Esophagus muscularis mucosa (tissue), 4 donors: ENCODE data around the gene LBHD2. TPM values are rescaled to one million over a fixed set of nuclear protein-coding genes. Genes with fewer than 3 reads are reported as not detected.

ENCODE experiments used
- DNase-seq: peaks from one replicate; pipeline ENCODE4 v3.0.0-alpha.2; 2017; ENCODE audit errors: extremely low spot score
- H3K27ac ChIP-seq, 4 donors: fragments of 200-600 bp; sonication (generic); replicated peaks in 1 of 4; 1 replicate in 3 of 4; 2 replicates in 1 of 4; pipeline ENCODE4 v1.5.1; 2016 to 2019; ENCODE audit warnings: mild to moderate bottlenecking in 1 of 4
- H3K27me3 ChIP-seq, 4 donors: fragments of 200-600 bp; sonication (generic); one replicate each; pipeline versions ENCODE4 v1.5.1 to v1.6.0; 2016 to 2019
- H3K36me3 ChIP-seq, 4 donors: fragments of 200-600 bp; sonication (generic); one replicate each; pipeline ENCODE4 v1.5.1; 2016 to 2019
- H3K4me1 ChIP-seq, 4 donors: fragments of 200-600 bp; sonication (generic); one replicate each; pipeline ENCODE4 v1.5.1; 2016 to 2019
- H3K4me3 ChIP-seq, 4 donors: fragments of 200-600 bp; sonication (generic); 1 replicate in 2 of 4; 2 replicates in 2 of 4; pipeline ENCODE4 v1.5.1; 2016 to 2019; ENCODE audit warnings: mild to moderate bottlenecking in 4 of 4, moderate library complexity in 1 of 4
- H3K9me3 ChIP-seq, 4 donors: fragments of 200-600 bp; sonication (generic); 1 replicate in 3 of 4; 2 replicates in 1 of 4; pipeline ENCODE4 v1.5.1; 2016 to 2019
- CTCF ChIP-seq, 3 experiments: fragments of 200-600 bp in 2 of 3; fragments of 450-650 bp in 1 of 3; sonication (generic) in 2 of 3; IDR thresholded peaks; one replicate each; pipeline ENCODE4 v1.5.1; 2017 to 2019; ENCODE audit warnings: antibody characterized with exemption in 3 of 3, mild to moderate bottlenecking in 2 of 3, moderate library complexity in 1 of 3
- EP300 ChIP-seq: sonication (generic); formaldehyde crosslinking; IDR thresholded peaks from one replicate; pipeline ENCODE4 v1.6.1; 2017; ENCODE audit warnings: antibody characterized with exemption
- POLR2A ChIP-seq: fragments of 450-650 bp; IDR thresholded peaks from one replicate; pipeline ENCODE4 v1.6.1; 2017; ENCODE audit warnings: antibody characterized with exemption, moderate library complexity, mild to moderate bottlenecking, low read depth
- POLR2AphosphoS5 ChIP-seq, 2 donors: sonication (generic); formaldehyde crosslinking; IDR thresholded peaks; one replicate each; pipeline ENCODE4 v1.6.1; 2017; ENCODE audit warnings: antibody characterized with exemption in 2 of 2
- WGBS: methylation state at CpG from one replicate; pipeline ENCODE4 v1.1.5; 2018; 5-methylcytosine and 5-hydroxymethylcytosine counted together
- intact Hi-C: fragments of 100-400 bp; cut with DNase I; formaldehyde crosslinking; loops from one replicate; pipeline ENCODE4 v1.15.1; 2023
- total RNA-seq, 4 donors: library from RNA; depleted of rRNA; stranded (reverse); fragments of >200 nt; gene quantifications; one replicate each; pipeline versions ENCODE4 v1.1.0 to v1.2.1, GENCODE V29; 2016

Gene LBHD2
- total RNA-seq, 4 donors from 2014 or later, result not detected

DNA sequence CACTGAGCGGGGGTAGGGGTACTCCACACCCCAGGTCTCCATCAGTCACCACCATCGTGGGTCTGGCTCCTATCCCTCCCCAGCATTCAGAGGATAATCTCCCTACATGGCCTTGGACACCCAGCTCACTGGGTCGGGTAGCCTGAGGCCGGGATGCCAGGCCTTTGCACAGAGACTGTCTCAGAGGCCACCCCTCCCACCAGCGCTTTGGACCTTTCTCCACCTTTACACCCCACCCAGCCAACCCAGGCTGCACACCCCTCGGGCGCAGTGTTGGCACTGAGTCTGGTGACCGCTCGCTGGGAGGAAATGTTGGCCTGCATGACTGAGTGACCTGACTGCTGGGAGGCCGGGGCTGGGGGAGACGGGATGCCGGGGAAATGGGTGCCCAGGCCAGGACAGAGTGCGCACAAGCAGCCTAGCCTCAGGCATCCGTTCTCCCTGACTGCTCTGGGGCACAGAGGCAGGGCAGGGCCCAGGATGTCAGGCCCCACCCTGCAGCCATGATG, 10.6 kb upstream of the LBHD2 start:
- no peaks in the 10 kb centered on the region for H3K9me3 ChIP-seq
- intact Hi-C loops, result loop anchor here (10.0 kb wide), 1 partner anchor 221 kb away; no protein-coding TSS in a partner anchor
- 84% methylated on average over 14 of the region's 14 CpGs for WGBS
- peak overlapping the region in 1 of 4 donors; percentile 58 for H3K27ac ChIP-seq
- H3K27me3 ChIP-seq, result peaks cover 0 to 15% (median 0%) of the 10 kb centered on the region in 4 donors
- DNase-seq, result peak; percentile 91
- peaks cover 34 to 48% (median 39%) of the 10 kb centered on the region in 4 donors for H3K4me1 ChIP-seq
- H3K36me3 ChIP-seq, result no peaks in the 10 kb centered on the region
- no peak overlapping the region for H3K4me3 ChIP-seq
- TF ChIP-seq POLR2AphosphoS5 (IDR thresholded peaks at IDR 0.05) (no peak), CTCF (IDR thresholded peaks at IDR 0.05) (no peak), POLR2A (no peak), EP300 (no peak)

- TF ChIP-seq POLR2A (no peak), POLR2AphosphoS5 (IDR thresholded peaks at IDR 0.05) (no peak), EP300 (no peak)
- Histone ChIP-seq H3K27me3 (peaks cover 0 to 18% (median 0%) of the 10 kb centered on the region in 4 donors), H3K4me1 (peaks cover 34 to 45% (median 38%) of the 10 kb centered on the region in 4 donors), H3K4me3 (no peak overlapping the region), H3K9me3 (no peaks in the 10 kb centered on the region), H3K36me3 (no peaks in the 10 kb centered on the region), H3K27ac (peak overlapping the region; percentile 58 to 82 (median 75))
- intact Hi-C loops, result loop anchor here (10.0 kb wide), 1 partner anchor 221 kb away; no protein-coding TSS in a partner anchor
- 80% methylated on average over 12 of the region's 21 CpGs for whole genome bisulfite sequencing
- peak; percentile 91 for DNase-seq
Measured at GRCh38 chr14:103073876-103074728, 9.9 kb upstream of the LBHD2 start.

DNA sequence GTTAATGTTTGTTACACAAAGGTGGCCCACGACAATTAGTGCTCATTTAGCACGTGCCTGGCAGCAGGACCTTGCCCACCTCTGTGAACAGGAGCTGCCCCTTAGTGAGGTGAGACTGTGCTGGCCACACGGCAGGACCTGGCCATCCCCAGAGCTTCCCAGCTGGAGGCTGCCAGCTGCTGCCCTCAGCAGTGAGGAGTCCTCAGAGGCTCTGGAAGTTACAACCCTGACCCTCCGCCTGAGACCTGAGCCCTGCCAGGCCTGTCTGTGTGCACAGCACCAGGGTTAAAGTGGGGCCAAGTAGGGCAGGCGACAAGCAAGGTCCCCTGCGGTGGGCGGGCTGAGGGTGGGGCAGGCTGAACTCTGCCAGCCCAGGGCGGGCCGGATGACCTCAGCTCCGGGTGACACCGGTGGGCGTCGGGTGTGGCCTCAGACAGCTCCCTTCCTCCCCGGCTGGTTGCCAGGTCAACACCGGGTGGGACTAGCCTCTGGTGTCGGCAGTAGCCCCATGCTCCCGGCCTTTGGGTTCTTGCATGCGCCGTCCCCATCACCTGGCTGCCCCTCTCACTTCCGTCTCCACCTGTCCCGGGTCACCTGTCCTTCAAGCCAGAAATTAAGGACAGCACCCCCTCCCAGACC, 9.2 kb upstream of the LBHD2 start:
- peak overlapping the region; percentile 58 to 82 (median 75) for H3K27ac ChIP-seq
- TF ChIP-seq CTCF (IDR thresholded peaks at IDR 0.05) (no peak), POLR2AphosphoS5 (IDR thresholded peaks at IDR 0.05) (no peak), POLR2A (no peak), EP300 (no peak)
- H3K27me3 ChIP-seq, result peaks cover 0 to 22% (median 0%) of the 10 kb centered on the region in 4 donors
- WGBS, result 41% methylated on average over 4 of the region's 21 CpGs
- no peaks in the 10 kb centered on the region for H3K9me3 ChIP-seq
- peaks cover 34 to 45% (median 38%) of the 10 kb centered on the region in 4 donors for H3K4me1 ChIP-seq
- DNase-seq, result no peak
- no peaks in the 10 kb centered on the region for H3K36me3 ChIP-seq
- H3K4me3 ChIP-seq, result peak overlapping the region; percentile 49 to 62 (median 56)
- intact Hi-C loops, result loop anchor here (10.0 kb wide), 1 partner anchor 220 kb away; no protein-coding TSS in a partner anchor

DNA sequence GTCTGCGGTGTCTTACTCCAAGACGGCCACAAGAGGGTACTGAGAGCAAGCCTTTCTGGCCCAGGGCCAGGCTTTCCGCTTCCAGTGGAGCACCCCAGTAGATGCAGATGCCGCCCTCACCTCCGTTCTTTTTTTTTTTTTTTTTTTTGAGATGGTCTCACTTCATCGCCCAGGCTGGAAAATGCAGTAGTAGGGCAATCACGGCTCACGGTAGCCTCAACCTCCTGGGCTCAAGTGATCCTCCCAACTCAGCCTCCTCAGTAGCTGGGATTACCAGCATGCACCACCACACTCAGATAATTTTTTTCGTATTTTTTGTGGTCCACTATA, 5.6 kb upstream of the LBHD2 start:
- H3K4me1 ChIP-seq, result peaks cover 21 to 32% (median 26%) of the 10 kb centered on the region in 4 donors
- 16% methylated on average over 9 of the region's 9 CpGs for WGBS

More for the DNA sequence above, 5.6 kb upstream of the LBHD2 start:
- Histone ChIP-seq H3K27ac (no peak overlapping the region), H3K4me3 (no peak overlapping the region), H3K9me3 (no peaks in the 10 kb centered on the region), H3K27me3 (peaks cover 0 to 39% (median 0%) of the 10 kb centered on the region in 4 donors), H3K36me3 (no peaks in the 10 kb centered on the region)
- TF ChIP-seq CTCF (IDR thresholded peaks at IDR 0.05) (peak; percentile 62 to 78 (median 76)), POLR2AphosphoS5 (IDR thresholded peaks at IDR 0.05) (peak in 1 of 2 donors; percentile 39), POLR2A (no peak), EP300 (no peak)
- DNase-seq, result no peak
- intact Hi-C loops, result loop anchor here (10.0 kb wide), 1 partner anchor 216 kb away; no protein-coding TSS in a partner anchor
